Panc1 (cell line): ENCODE data around the gene LIPC. TPM values are rescaled to one million over a fixed set of nuclear protein-coding genes. Genes with fewer than 3 reads are reported as not detected.

ENCODE experiments used
- ATAC-seq: fragments of 200-7000 bp; cut with Tn5 transposase; 2 replicates; pipeline ENCODE4 v1.9.1; 2020; ENCODE audit warnings: mild to moderate bottlenecking, moderate library complexity
- BruUV-seq: library from RNA; stranded (reverse); fragments of 400-500 nt; replicated peaks from 2 replicates; lab custom pipeline; 2021; lab: Mats Ljungman, UMichigan
- CTCF ChIA-PET: fragments of 300-600 bp; sonication (Branson Sonifier 250); formaldehyde crosslinking; loops from one replicate; lab custom pipeline; 2022; ENCODE audit warnings: antibody characterized with exemption; lab: Charles Lee
- POLR2A ChIA-PET: fragments of 300-600 bp; sonication (Branson Sonifier 250); formaldehyde crosslinking; loops from one replicate; lab custom pipeline; 2022; ENCODE audit warnings: antibody characterized with exemption; lab: Charles Lee
- DNase-seq: peaks from one replicate; pipeline ENCODE4 v3.0.0-alpha.2; 2010; ENCODE audit warnings: low read depth, low spot score
- H3K27ac ChIP-seq: 2 replicates; pipeline ENCODE4 v1.5.1; 2011; ENCODE audit warnings: mild to moderate bottlenecking, low read length, inconsistent platforms
- H3K27me3 ChIP-seq: fragments of 200-500 bp; sonication (Bioruptor generic); 2 replicates; pipeline ENCODE4 v1.6.0; 2014; ENCODE audit warnings: low read length, inconsistent platforms; ENCODE audit not compliant: control insufficient read depth, insufficient read depth
- H3K36me3 ChIP-seq: fragments of 200-500 bp; sonication (Bioruptor generic); 2 replicates; pipeline ENCODE4 v1.5.1; 2014; ENCODE audit warnings: inconsistent platforms, mild to moderate bottlenecking, low read length, moderate library complexity; ENCODE audit not compliant: control insufficient read depth, insufficient read depth
- H3K4me1 ChIP-seq: 2 replicates; pipeline ENCODE4 v1.5.1; 2011; ENCODE audit warnings: inconsistent platforms, mild to moderate bottlenecking, low read length, moderate library complexity; ENCODE audit not compliant: control insufficient read depth, insufficient read depth
- H3K4me3 ChIP-seq, 2 experiments: 2 replicates each; pipeline ENCODE4 v1.5.1; 2011 to 2012; ENCODE audit warnings: low read depth in 2 of 2, low read length in 2 of 2, mild to moderate bottlenecking in 2 of 2, inconsistent platforms in 1 of 2, moderate library complexity in 1 of 2
- H3K9me3 ChIP-seq: fragments of 200-500 bp; sonication (Bioruptor generic); 2 replicates; pipeline ENCODE4 v1.5.1; 2014; ENCODE audit warnings: low read depth, mild to moderate bottlenecking, inconsistent platforms, low read length, moderate library complexity; ENCODE audit not compliant: control insufficient read depth, insufficient read depth
- POLR2AphosphoS5 ChIP-seq: IDR thresholded peaks from 2 replicates; pipeline ENCODE4 v1.6.1; 2012; ENCODE audit warnings: mild to moderate bottlenecking, low read depth, low read length, moderate library complexity
- SIN3A ChIP-seq: IDR thresholded peaks from 2 replicates; pipeline ENCODE4 v1.6.1; 2012; ENCODE audit warnings: low read depth, mild to moderate bottlenecking, low read length, moderate library complexity, borderline replicate concordance; ENCODE audit not compliant: insufficient read depth
- TCF7L2 ChIP-seq: IDR thresholded peaks from 2 replicates; pipeline ENCODE4 v1.6.1; 2011; ENCODE audit warnings: mild to moderate bottlenecking, low read depth, low read length, inconsistent platforms
- in situ Hi-C: cut with HindIII; loops from 2 replicates; pipeline ENCODE4 v1.10.0; 2016; ENCODE audit warnings: low sequenced_read_pairs, low pct_unique_long_range_greater_than_20kb
- intact Hi-C: fragments of 100-400 bp; cut with micrococcal nuclease; formaldehyde crosslinking; loops from one replicate; pipeline ENCODE4 v1.10.0; 2022; ENCODE audit not compliant: unreplicated experiment
- total RNA-seq: library from RNA; stranded (reverse); gene quantifications from one replicate; pipeline ENCODE4 v1.2.1, GENCODE V29; 2021; ENCODE audit not compliant: unreplicated experiment
- TF ChIP-seq, protein P1 (sequence below): fragments of 450-650 bp; IDR thresholded peaks from 2 replicates; pipeline ENCODE4 v1.5.1; 2017; ENCODE audit warnings: mild to moderate bottlenecking
- TF ChIP-seq, protein P2 (sequence below), 2 experiments: IDR thresholded peaks; 2 replicates each; pipeline ENCODE4 v1.6.1; 2011 to 2012; ENCODE audit warnings: low read depth in 2 of 2, control low read depth in 1 of 2, low read length in 1 of 2, mild to moderate bottlenecking in 1 of 2, moderate library complexity in 1 of 2; ENCODE audit not compliant: insufficient read depth in 1 of 2

LIPC gene
- total RNA-seq, 1 experiment from 2014 or later = not detected

DNA sequence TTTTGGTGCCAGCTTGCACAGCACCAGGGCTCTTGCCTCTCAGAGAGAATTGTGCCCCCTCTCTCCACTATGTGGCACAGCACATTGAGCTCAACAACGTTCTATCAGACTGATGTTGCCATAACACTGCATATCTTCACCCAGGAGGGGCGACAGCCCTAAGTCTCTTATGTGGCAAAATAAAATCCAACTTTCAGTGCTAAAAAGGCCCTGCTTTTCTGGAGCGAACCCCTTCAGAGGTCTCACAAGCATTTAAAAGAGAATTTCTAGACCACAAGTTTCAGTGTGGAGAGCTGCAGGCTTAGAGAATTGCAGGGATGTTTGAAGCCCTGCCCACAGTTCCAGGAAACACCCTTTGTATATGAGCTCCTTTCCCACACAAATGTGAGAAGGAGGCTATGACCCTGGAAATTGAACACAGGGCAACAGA is 85.5 kb downstream of the LIPC start:
- TF ChIP-seq POLR2AphosphoS5 (no peak), TCF7L2 (no peak), SIN3A (no peak)
- TF ChIP-seq, protein P1, sequence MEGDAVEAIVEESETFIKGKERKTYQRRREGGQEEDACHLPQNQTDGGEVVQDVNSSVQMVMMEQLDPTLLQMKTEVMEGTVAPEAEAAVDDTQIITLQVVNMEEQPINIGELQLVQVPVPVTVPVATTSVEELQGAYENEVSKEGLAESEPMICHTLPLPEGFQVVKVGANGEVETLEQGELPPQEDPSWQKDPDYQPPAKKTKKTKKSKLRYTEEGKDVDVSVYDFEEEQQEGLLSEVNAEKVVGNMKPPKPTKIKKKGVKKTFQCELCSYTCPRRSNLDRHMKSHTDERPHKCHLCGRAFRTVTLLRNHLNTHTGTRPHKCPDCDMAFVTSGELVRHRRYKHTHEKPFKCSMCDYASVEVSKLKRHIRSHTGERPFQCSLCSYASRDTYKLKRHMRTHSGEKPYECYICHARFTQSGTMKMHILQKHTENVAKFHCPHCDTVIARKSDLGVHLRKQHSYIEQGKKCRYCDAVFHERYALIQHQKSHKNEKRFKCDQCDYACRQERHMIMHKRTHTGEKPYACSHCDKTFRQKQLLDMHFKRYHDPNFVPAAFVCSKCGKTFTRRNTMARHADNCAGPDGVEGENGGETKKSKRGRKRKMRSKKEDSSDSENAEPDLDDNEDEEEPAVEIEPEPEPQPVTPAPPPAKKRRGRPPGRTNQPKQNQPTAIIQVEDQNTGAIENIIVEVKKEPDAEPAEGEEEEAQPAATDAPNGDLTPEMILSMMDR = no peak
- TF ChIP-seq, protein P2, sequence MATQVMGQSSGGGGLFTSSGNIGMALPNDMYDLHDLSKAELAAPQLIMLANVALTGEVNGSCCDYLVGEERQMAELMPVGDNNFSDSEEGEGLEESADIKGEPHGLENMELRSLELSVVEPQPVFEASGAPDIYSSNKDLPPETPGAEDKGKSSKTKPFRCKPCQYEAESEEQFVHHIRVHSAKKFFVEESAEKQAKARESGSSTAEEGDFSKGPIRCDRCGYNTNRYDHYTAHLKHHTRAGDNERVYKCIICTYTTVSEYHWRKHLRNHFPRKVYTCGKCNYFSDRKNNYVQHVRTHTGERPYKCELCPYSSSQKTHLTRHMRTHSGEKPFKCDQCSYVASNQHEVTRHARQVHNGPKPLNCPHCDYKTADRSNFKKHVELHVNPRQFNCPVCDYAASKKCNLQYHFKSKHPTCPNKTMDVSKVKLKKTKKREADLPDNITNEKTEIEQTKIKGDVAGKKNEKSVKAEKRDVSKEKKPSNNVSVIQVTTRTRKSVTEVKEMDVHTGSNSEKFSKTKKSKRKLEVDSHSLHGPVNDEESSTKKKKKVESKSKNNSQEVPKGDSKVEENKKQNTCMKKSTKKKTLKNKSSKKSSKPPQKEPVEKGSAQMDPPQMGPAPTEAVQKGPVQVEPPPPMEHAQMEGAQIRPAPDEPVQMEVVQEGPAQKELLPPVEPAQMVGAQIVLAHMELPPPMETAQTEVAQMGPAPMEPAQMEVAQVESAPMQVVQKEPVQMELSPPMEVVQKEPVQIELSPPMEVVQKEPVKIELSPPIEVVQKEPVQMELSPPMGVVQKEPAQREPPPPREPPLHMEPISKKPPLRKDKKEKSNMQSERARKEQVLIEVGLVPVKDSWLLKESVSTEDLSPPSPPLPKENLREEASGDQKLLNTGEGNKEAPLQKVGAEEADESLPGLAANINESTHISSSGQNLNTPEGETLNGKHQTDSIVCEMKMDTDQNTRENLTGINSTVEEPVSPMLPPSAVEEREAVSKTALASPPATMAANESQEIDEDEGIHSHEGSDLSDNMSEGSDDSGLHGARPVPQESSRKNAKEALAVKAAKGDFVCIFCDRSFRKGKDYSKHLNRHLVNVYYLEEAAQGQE (IDR thresholded peaks at IDR 0.05; ENCODE audit: insufficient read depth in 1 of 2, low read depth in 2 of 2, low read length in 1 of 2) = no peak
- H3K9me3 ChIP-seq = no peaks in the 10 kb centered on the region
- no peak overlapping the region for H3K27ac ChIP-seq
- ChIA-PET CTCF (interaction anchor here (0.6 kb wide), 1 partner anchor 195 kb away, joined by 3 read pairs; no protein-coding TSS in a partner anchor), POLR2A (interaction anchor here (0.9 kb wide), 1 partner anchor 11 kb away, joined by 3 read pairs; no protein-coding TSS in a partner anchor)
- H3K27me3 ChIP-seq = no peaks in the 10 kb centered on the region
- peaks cover 4% of the 10 kb centered on the region; the same call in 1 of the 2 replicates for H3K4me1 ChIP-seq
- ATAC-seq (no peak), DNase-seq (no peak)
- in situ Hi-C loops (no loop called here), intact Hi-C loops (no loop called here)
- H3K4me3 ChIP-seq = no peak overlapping the region
- no TSS peak for BruUV-seq
- no peaks in the 10 kb centered on the region for H3K36me3 ChIP-seq

DNA sequence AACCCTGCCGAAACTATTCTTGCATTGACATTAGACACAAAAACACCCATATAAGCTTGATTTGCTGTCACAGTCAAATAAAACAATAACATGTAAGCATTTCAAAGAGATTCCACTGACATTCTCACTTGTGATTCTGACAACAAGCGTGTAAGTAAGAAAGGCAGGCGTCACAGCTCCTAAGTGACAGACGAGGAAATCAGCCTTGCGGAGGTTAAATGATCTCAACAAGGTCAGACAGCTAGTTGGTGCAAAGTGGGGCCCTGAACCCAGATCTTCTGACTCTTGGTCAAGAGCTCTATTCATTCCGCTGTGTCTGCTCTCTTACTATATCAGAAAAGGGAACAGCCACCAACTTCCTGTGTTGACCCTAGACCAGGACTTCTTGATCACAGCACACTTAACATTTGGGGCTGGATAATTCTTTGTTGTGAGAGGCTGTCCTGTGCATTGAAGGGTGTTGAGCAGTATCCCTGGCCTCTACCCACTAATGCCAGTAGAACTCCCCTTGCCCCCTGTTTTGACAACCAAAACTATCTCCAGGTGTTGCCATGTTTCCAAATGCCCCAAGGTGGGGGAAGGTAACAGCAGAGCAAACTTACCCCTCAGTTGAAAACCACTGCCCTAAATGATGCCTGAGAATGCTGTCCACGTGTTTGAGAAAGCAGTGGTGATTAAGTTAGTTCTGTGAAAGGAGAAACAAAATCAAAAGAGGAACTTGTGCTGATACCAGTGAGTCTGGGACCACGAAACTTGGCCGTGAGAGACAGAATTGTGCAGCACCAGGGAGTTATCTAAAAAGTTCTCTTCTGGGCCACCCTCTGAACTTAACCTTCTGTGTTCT is 86.1 kb downstream of the LIPC start:
- no peak for ATAC-seq
- POLR2A ChIA-PET = interaction anchor here (0.9 kb wide), 1 partner anchor 12 kb away, joined by 3 read pairs; no protein-coding TSS in a partner anchor
- CTCF ChIA-PET = no interaction called here
- Histone ChIP-seq H3K27me3 (no peaks in the 10 kb centered on the region), H3K4me1 (peaks cover 4% of the 10 kb centered on the region; the same call in 1 of the 2 replicates), H3K36me3 (no peaks in the 10 kb centered on the region), H3K4me3 (no peak overlapping the region), H3K9me3 (no peaks in the 10 kb centered on the region), H3K27ac (no peak overlapping the region)
- no peak for DNase-seq
- TF ChIP-seq TCF7L2 (no peak), SIN3A (no peak), POLR2AphosphoS5 (no peak)
- TF ChIP-seq, protein P2 (IDR thresholded peaks at IDR 0.05; ENCODE audit: insufficient read depth in 1 of 2, low read depth in 2 of 2, low read length in 1 of 2) = no peak
- TF ChIP-seq, protein P1 = no peak
- intact Hi-C loops (no loop called here), in situ Hi-C loops (no loop called here)
- BruUV-seq = no TSS peak
